Esophagus squamous epithelium (tissue), 4 donors: ENCODE measurements around the gene SLC7A9.

Source experiments
- POLR2A ChIP-seq, 4 donors: fragments of 450-650 bp; IDR thresholded peaks; one replicate each; pipeline ENCODE4 v1.6.1; 2017; ENCODE audit warnings: antibody characterized with exemption in 4 of 4, mild to moderate bottlenecking in 4 of 4, moderate library complexity in 3 of 4
- TF ChIP-seq, protein P1 (sequence below), 6 experiments: fragments of 450-650 bp in 4 of 6; fragments of 200-600 bp in 2 of 6; sonication (generic) in 2 of 6; IDR thresholded peaks; one replicate each; pipeline ENCODE4 v1.5.1; 2016 to 2019; ENCODE audit warnings: antibody characterized with exemption in 6 of 6, mild to moderate bottlenecking in 4 of 6, moderate library complexity in 4 of 6

DNA sequence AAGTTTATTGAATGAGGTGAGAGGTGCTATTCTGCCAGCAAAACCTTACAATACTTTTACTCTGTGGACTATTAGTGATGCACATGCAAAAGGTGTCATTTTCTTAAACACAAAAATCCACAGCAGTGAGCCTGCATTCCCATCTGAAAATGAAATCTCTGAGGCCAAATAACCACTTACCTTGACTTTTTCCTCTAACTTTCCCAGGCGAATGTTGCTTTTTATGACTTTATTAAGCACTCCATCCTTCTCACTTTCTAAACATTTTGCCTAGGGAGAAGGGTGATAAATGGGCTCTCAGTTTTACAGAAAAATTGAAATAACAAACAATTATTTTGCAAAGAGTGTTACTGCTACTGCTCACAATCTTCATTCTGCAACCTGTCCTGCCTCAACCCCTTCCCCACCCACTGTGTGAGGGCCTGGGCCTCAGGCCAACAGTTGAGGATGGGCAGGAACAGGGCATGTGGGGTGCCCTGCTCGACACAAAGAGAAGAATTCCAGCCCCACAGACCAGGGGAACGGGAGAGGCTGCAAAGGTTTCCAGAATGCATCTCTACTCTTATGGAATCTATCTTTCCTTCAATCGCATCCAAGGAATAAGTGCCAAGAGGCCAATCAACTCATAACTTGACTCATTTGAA is 18.1 kb upstream of the SLC7A9 start:
- no peak for TF ChIP-seq POLR2A (IDR thresholded peaks at IDR 0.05)
- TF ChIP-seq, protein P1, sequence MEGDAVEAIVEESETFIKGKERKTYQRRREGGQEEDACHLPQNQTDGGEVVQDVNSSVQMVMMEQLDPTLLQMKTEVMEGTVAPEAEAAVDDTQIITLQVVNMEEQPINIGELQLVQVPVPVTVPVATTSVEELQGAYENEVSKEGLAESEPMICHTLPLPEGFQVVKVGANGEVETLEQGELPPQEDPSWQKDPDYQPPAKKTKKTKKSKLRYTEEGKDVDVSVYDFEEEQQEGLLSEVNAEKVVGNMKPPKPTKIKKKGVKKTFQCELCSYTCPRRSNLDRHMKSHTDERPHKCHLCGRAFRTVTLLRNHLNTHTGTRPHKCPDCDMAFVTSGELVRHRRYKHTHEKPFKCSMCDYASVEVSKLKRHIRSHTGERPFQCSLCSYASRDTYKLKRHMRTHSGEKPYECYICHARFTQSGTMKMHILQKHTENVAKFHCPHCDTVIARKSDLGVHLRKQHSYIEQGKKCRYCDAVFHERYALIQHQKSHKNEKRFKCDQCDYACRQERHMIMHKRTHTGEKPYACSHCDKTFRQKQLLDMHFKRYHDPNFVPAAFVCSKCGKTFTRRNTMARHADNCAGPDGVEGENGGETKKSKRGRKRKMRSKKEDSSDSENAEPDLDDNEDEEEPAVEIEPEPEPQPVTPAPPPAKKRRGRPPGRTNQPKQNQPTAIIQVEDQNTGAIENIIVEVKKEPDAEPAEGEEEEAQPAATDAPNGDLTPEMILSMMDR (IDR thresholded peaks at IDR 0.05): no peak
